HG03159 (cell line): ENCODE data around the gene COL9A2.
"Not testable (repeated sequence)": the region's sequence is repeated elsewhere in the genome, so short reads cannot be mapped to it uniquely, and the experiment has no call there.

Experiments
- ATAC-seq: cut with Tn5 transposase; IDR thresholded peaks from one replicate; pipeline ENCODE4 v1.9.1; 2021; ENCODE audit warnings: mild to moderate bottlenecking, moderate library complexity; ENCODE audit not compliant: unreplicated experiment

COL9A2 gene

GRCh38 chr1:40316595-40317393 is at the start of gene COL9A2:
TSS of gene COL9A2 (minus strand) at chr1:40317286. CDS start at chr1:40317197, 89 bp downstream.
- ATAC-seq: no peak

- peak; percentile 70 for ATAC-seq
Observed at GRCh38 chr1:40363721-40364120, 46.6 kb upstream of the COL9A2 start.

DNA sequence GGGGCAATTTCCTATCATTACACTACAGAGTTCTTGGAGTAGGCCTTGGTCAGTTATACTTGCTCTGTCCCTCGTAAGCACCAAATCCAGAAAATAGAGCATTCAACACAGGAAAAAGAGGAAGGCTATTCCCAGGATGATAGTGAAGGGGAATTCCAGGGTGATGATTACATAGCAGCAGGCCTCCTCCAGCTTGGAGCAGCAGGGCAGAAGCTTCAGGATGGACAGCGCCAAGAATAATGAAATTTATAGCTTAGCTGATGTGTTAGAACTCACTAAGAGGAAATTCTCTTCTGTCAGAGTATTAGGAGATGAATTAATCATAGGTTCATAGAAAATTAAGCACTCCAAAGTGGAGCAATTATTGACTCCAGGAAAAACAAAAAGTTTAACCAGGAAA is 45.6 kb upstream of the COL9A2 start:
- no peak for ATAC-seq

DNA sequence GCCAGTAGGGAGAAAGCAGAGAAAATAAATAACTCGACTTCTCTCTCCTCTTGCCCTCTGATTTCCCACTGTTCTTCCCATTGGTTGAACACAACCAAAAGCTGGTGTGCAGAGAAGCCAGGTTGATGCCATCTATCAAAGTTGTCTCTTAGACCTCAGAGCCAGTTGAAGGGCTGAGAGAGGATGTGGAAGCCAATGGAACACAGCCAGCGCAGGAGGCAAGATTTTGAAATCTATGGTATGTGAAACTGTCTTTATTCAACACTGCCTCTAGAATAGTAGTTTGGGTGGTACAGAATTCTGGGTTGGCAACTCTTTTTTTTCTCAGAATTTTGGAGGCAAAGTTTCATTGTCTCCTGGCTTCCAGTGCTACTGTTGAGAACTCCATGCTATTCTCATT is 45.1 kb upstream of the COL9A2 start:
- ATAC-seq: no peak

DNA sequence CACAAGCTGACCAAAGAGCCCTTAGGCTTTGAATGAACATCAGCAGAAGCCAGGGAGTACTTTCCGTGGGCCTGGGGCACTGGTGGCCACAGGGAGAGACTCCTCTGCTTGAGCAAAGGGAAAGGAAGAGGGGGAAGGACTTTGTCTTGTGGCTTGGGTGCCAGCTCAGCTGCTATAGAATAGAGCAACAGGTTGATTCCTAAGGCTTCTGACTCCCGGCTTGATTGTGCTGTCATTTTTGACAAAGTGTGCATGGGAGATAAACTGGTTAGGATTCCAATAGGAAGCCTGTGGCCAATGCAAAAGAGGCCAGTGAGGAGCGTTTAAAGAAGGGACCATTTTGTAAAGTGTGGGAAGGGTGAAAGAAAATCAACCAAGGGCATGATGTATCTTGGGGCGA is 44.6 kb upstream of the COL9A2 start:
- ATAC-seq: no peak

DNA sequence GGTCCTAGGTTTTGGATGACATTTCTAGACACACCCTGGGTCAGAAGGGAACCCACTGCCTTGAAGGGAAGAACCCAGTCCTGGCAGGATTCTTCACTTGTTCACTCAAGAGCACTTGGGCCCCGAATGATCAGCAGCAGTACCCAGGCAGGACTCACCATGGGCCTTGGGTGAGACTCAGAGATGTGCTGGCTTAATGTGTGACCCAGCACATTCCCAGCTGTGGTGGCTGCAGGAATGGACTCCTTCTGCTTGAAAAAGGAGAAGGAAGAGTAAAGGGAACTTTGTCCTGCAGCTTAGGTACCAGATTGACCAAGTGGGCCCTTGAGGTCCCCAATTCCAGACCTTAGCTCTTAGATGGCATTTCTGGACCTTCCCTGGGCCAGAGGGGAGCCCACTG is 44.1 kb upstream of the COL9A2 start:
- ATAC-seq: no peak

DNA sequence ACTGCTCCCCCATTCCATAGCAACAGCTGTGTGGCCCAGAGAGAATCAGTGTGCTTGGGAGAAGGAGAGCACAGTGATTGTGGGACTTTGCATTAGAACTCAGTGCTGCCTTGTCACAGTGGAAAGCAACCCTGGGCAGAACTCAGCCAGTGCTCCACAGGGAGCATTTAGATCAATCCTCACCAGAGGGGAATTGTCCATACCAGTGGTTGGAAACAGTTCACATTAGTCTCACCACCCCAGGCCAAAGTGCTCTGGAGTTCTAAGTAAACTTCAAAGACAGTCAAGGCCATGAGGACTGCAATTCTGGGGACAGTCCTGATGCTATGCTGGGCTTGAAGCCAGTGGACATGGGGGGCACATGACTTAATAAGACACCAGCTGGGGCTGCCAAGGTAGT is 43.5 kb upstream of the COL9A2 start:
- no peak for ATAC-seq

DNA sequence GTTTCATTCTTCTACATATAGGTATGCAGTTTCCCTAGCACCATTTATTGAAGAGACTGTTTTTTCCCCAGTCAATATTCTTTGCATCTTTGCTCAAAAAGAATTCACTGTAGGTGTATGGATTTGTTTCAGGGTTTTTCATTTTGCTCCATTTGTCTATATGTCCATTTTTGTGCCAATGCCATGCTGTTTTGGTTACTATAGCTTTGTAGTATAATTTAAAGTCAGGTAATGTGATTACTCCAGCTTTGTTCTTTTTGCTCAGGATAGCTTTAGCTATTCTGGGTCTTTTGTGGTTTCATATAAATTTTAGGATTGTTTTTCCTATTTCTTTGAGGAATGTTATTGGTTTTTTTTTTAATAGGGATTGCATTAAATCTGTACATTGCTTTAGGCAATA is 40.5 kb upstream of the COL9A2 start:
- no peak for ATAC-seq

- ATAC-seq: no peak
Observed at GRCh38 chr1:40353082-40353481, 36.0 kb upstream of the COL9A2 start.

- ATAC-seq: no peak
Observed at GRCh38 chr1:40352126-40352525, 35.0 kb upstream of the COL9A2 start.

- no peak for ATAC-seq
Observed at GRCh38 chr1:40351124-40351523, 34.0 kb upstream of the COL9A2 start.

DNA sequence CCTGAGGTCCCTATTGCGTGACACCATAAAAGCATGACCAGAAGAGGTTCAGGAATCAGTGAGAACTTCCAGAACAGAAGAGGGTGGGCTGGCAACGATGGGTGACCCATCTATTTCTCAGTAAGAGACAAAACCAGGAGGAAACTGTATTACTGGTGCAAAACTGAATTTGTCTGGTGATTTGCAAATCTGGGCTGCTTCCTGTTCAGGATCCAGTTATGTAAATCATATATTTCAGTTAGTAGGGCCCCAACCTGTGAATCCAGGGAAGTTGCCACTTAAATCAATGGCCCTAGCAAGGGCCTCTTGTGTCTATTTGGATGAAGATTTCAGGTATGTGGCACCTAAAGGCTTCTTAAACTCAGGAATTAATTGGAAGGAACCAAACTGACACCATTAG is 33.3 kb upstream of the COL9A2 start:
- no peak for ATAC-seq

DNA sequence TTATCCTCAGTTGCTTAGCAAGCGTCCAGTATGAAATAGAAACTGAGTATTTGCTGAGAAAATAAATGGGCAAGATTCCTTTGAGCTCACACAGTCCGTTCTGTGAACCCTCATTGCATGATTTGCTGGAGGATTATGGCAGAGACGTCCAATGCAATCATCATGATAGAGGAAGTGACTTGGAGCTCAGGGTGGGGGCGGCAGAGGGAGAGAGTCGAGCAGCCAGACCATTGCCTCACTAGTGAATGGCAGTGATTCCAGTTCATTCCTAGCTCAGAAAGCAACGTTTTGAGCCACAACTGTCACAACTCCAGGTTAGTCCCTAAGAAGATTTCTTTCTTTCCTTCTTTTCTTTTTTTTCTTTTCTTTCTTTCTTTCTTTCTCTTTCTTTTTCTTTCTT is 27.5 kb upstream of the COL9A2 start:
- no peak for ATAC-seq

- not testable (repeated sequence) for ATAC-seq
Observed at GRCh38 chr1:40342381-40342717, 25.3 kb upstream of the COL9A2 start.

GRCh38 chr1:40341491-40342380 is 24.6 kb upstream of the COL9A2 start:
- ATAC-seq: no peak

GRCh38 chr1:40339420-40340323 is 22.6 kb upstream of the COL9A2 start:
- ATAC-seq: no peak

DNA sequence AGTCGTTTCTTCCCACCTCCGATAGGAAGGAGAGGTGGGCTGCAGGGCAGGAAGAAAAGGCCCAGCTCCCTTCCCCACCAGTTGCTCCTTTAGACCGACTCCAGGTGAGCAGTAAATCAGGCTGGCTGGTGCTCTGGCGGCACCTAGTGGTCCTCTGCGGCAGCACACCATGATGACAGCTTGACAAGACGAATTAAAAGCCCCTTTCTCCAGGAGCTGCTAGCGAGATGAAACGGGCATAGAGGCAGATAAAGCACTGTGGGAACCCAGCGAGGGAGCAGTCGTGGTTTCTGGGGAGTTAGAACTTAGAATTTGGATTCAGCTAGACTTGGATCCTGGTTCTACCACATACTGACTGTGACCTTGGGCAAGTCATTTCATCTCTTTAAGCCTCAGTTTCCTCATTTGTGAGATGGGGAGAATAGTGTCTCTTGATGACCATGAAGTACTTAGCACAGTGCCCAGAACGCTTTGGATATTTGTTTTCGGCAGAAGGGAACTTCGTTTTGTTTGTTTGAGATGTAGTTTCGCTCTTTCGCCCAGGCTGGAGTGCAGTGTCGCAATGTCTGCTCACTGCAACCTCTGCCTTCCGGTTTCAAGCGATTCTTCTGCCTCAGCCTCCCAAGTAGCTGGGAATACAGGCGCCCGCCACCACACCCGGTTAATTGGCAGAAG is 21.8 kb upstream of the COL9A2 start:
- peak; percentile 61 for ATAC-seq

DNA sequence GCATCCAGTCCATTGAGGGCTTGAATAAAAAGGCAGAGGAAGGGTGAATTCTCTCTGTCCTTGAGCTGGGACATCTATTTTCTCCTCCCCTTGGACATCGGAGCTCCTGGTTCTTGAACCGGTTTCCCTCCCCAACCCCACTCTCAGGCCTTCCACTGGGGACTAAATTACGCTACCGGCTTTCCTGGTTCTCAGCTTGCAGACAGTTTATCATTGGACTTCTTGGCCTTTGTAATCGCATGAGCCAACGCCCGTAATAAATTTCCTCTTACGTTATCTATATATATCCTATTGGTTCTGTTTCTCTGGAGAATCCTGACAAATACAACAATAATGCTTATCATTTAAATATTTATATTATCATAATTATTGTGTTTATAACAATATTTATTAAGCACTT is 20.4 kb upstream of the COL9A2 start:
- no peak for ATAC-seq

DNA sequence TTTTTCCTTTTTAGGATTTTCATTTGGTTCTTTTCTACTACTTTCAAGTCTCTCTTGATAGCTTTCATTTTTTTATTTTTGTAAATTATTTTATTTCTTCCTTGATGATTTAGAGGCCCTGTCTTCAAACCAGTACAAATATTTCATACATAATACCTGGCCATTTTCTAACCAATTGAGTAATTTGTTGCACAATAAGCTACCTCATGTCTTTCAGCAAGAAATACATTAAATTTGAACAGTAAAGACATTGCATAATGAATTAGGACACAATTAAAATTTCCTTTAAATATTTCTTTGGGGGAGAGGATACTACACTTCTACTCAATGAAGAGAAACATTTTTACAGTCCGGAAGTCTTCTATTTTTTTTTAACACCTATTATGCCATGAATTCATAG is 15.6 kb upstream of the COL9A2 start:
- ATAC-seq: no peak

DNA sequence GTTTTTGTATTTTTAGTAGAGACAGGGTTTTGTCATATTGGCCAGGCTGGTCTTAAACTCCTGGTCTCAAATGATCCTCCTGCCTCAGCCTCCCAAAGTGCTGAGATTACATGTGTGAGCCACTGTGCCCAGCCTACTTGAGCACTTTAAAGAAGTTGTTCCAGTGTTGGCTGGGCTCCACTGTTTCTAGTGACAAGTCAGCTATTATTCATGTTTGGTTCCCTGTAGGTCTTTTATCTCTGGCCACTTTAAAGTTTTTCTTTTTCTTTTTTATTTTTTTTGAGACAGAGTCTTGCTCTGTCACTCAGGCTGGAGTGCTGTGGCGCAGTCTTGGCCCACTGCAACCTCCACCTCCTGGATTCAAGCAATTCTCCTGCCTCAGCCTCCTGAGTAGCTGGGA is 14.3 kb upstream of the COL9A2 start:
- ATAC-seq: not testable (repeated sequence)
